Ecto neural progenitor cell (in vitro differentiated cells): ENCODE data around the gene SPAG7.

Experiments
- DNase-seq: peaks from one replicate; pipeline ENCODE4 v3.0.0-alpha.2; 2018; ENCODE audit warnings: low spot score

Gene SPAG7

GRCh38 chr17:4974115-4974670, 6.6 kb upstream of the SPAG7 start:
- no peak for DNase-seq

GRCh38 chr17:4973256-4974114, 5.9 kb upstream of the SPAG7 start:
- DNase-seq: no peak

- DNase-seq: no peak
Measured at GRCh38 chr17:4972752-4973151, 5.1 kb upstream of the SPAG7 start.

- no peak for DNase-seq
Measured at GRCh38 chr17:4972322-4972721, 4.7 kb upstream of the SPAG7 start.

- DNase-seq: no peak
Measured at GRCh38 chr17:4971826-4972225, 4.2 kb upstream of the SPAG7 start.

- no peak for DNase-seq
Measured at GRCh38 chr17:4970273-4970672, 2.7 kb upstream of the SPAG7 start.

- DNase-seq: no peak
Measured at GRCh38 chr17:4969551-4970173, 2.0 kb upstream of the SPAG7 start.

- no peak for DNase-seq
Measured at GRCh38 chr17:4969047-4969550, 1.5 kb upstream of the SPAG7 start.

GRCh38 chr17:4968486-4969046, 949 bp upstream of the SPAG7 start:
- peak; percentile 74 for DNase-seq

- peak; percentile 99 for DNase-seq
Measured at GRCh38 chr17:4966844-4967538, 626 bp downstream of the SPAG7 start.

- DNase-seq: no peak
Measured at GRCh38 chr17:4965311-4965986, 2.2 kb downstream of the SPAG7 start.

GRCh38 chr17:4960279-4960922, 7.2 kb downstream of the SPAG7 start:
- no peak for DNase-seq

GRCh38 chr17:4959261-4959965, 8.2 kb downstream of the SPAG7 start:
- no peak for DNase-seq

GRCh38 chr17:4958102-4958501, 9.5 kb downstream of the SPAG7 start:
- no peak for DNase-seq

GRCh38 chr17:4956493-4957061, 11.0 kb downstream of the SPAG7 start:
- peak; percentile 71 for DNase-seq

- no peak for DNase-seq
Measured at GRCh38 chr17:4955091-4955490, 12.5 kb downstream of the SPAG7 start.

- DNase-seq: no peak
Measured at GRCh38 chr17:4953451-4953961, 14.1 kb downstream of the SPAG7 start.

- DNase-seq: no peak
Measured at GRCh38 chr17:4951486-4951885, 16.1 kb downstream of the SPAG7 start.

GRCh38 chr17:4950746-4951204, 16.8 kb downstream of the SPAG7 start, which contains the start of gene ENO3:
Gene ENO3 (plus strand): TSS chr17:4951119. CDS start chr17:4951830, 711 bp downstream.
- DNase-seq: peak; percentile 79
